ENCODE results near the gene ATG4C. TPM values are rescaled to one million over a fixed set of nuclear protein-coding genes. Genes with fewer than 3 reads are reported as not detected.
"Not testable (repeated sequence)": the region's sequence is repeated elsewhere in the genome, so short reads cannot be mapped to it uniquely, and the experiment has no call there.

Gene ATG4C
- total and polyA plus RNA-seq, 2 donors from 2014 or later: 8.7 to 9.5 TPM

DNA sequence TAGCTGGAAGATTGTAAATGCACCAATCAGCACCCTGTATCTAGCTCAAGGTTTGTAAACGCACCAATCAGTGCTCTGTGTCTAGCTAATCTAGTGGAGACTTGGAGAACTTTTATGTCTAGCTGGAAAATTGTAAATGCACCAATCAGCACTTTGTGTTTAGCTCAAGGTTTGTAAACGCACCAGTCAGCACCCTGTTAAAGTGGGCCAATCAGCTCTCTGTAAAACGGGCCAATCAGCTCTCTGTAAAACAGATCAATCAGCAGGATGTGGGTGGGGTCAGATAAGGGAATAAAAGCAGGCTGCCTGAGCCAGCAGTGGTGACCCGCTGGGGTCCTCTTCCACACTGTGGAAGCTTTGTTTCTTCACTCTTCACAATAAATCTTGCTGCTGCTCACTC is 21.9 kb upstream of the ATG4C start:
- H3K4me3 ChIP-seq (ENCODE audit: low read length in 3 of 3); H3K9me3 ChIP-seq (ENCODE audit: control insufficient read depth in 2 of 3, insufficient read depth in 1 of 3, low read length in 3 of 3); intact Hi-C loops (cut with DNase I); H3K9ac ChIP-seq (ENCODE audit: low read length in 3 of 3); H3K4me1 ChIP-seq (ENCODE audit: control insufficient read depth in 2 of 3, insufficient read depth in 2 of 3, low read depth in 1 of 3, low read length in 3 of 3); DNase-seq; FAIRE-seq; H3K36me3 ChIP-seq (ENCODE audit: control insufficient read depth in 2 of 3, insufficient read depth in 3 of 3, low read length in 3 of 3); H3K27me3 ChIP-seq (ENCODE audit: control insufficient read depth, insufficient read depth, low read length); H3K27ac ChIP-seq (ENCODE audit: low read depth in 2 of 2, low read length in 2 of 2): not testable (repeated sequence)

DNA sequence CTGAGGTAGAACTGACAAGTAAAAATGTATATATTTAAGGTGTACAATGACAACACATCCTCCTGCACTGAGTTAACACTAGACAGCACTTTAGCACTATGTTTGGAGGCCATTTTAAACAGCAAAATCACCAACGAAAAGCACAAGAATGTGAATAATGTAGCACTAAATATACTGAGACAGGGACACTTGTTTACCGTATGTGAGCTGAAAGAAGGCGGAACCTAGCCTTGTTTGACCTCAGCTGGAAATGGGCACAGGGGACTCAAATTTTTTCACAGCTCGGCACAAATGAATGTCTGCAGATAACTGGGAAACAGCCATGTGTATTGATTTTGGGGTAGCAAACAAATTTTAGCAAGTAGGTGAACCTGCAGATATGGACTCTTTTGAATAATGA is 18.0 kb upstream of the ATG4C start:
- no peaks in the 10 kb centered on the region for H3K36me3 ChIP-seq (ENCODE audit: control insufficient read depth in 2 of 3, insufficient read depth in 3 of 3, low read length in 3 of 3)
- H3K27me3 ChIP-seq (ENCODE audit: control insufficient read depth, insufficient read depth, low read length): no peaks in the 10 kb centered on the region
- DNase-seq (no peak), FAIRE-seq (no peak)
- no peaks in the 10 kb centered on the region for H3K9me3 ChIP-seq (ENCODE audit: control insufficient read depth in 2 of 3, insufficient read depth in 1 of 3, low read length in 3 of 3)
- no peak overlapping the region for H3K9ac ChIP-seq (ENCODE audit: low read length in 3 of 3)
- TF ChIP-seq, protein P1, sequence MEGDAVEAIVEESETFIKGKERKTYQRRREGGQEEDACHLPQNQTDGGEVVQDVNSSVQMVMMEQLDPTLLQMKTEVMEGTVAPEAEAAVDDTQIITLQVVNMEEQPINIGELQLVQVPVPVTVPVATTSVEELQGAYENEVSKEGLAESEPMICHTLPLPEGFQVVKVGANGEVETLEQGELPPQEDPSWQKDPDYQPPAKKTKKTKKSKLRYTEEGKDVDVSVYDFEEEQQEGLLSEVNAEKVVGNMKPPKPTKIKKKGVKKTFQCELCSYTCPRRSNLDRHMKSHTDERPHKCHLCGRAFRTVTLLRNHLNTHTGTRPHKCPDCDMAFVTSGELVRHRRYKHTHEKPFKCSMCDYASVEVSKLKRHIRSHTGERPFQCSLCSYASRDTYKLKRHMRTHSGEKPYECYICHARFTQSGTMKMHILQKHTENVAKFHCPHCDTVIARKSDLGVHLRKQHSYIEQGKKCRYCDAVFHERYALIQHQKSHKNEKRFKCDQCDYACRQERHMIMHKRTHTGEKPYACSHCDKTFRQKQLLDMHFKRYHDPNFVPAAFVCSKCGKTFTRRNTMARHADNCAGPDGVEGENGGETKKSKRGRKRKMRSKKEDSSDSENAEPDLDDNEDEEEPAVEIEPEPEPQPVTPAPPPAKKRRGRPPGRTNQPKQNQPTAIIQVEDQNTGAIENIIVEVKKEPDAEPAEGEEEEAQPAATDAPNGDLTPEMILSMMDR (IDR thresholded peaks at IDR 0.05; ENCODE audit: borderline replicate concordance, extremely low read depth, insufficient read depth): no peak
- intact Hi-C loops (cut with DNase I): no loop called here
- no peak overlapping the region for H3K4me3 ChIP-seq (ENCODE audit: low read length in 3 of 3)
- no peaks in the 10 kb centered on the region for H3K4me1 ChIP-seq (ENCODE audit: control insufficient read depth in 2 of 3, insufficient read depth in 2 of 3, low read depth in 1 of 3, low read length in 3 of 3)
- no peak overlapping the region for H3K27ac ChIP-seq (ENCODE audit: low read depth in 2 of 2, low read length in 2 of 2)

DNA sequence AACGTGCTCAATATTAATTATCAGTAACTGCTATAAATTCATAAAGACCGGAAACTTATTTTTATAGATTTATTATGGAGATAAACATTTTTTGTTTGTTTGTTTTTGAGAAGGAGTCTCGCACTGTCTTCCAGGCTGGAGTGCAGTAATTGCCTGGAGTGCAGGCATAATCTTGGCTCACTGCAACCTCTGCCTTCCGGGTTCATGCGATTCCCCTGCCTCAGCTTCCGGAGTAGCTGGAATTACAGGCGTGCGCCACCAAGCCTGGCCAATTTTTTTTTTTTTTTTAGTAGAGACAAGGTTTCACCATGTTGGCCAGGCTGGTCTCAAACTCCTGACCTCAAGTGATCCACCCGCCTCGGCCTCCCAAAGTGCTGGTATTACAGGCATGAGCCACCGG is 15.4 kb upstream of the ATG4C start:
- FAIRE-seq; intact Hi-C loops (cut with DNase I); H3K4me1 ChIP-seq (ENCODE audit: control insufficient read depth in 2 of 3, insufficient read depth in 2 of 3, low read depth in 1 of 3, low read length in 3 of 3): not testable (repeated sequence)

DNA sequence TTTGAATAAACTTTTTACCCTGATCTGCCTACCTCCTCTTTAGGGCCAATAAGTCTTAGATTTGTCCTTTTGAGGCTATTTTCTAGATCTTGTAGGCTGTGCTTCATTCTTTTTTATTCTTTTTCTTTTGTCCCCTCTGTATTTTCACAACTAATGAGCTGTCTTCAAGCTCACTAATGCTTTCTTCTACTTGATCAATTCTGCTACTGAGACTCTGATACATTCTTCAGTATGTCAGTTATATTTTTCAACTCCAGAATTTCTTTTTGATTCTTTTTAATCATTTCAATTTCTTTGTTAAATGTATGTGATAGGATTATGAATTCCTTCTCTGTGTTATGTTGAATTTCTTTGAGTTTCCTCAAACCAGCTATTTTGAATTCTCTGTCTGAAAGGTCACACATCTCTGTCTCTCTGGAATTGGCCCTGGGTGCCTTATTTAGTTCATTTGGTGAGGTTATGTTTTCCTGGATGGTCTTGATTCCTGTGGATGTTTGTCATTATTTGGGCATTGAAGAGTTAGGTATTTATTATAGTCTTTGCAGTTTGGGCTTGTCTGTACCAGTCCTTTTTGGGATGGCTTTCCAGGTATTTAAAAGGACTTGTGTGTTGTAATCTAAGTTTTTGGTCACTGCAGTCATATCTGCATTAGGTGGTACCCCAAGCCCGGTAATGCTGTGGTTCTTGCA is 11.2 kb upstream of the ATG4C start:
- FAIRE-seq (no peak), DNase-seq (no peak)
- Histone ChIP-seq H3K9ac (ENCODE audit: low read length in 3 of 3) (no peak overlapping the region), H3K27me3 (ENCODE audit: control insufficient read depth, insufficient read depth, low read length) (no peaks in the 10 kb centered on the region), H3K4me3 (ENCODE audit: low read length in 3 of 3) (no peak overlapping the region), H3K36me3 (ENCODE audit: control insufficient read depth in 2 of 3, insufficient read depth in 3 of 3, low read length in 3 of 3) (no peaks in the 10 kb centered on the region), H3K4me1 (ENCODE audit: control insufficient read depth in 2 of 3, insufficient read depth in 2 of 3, low read depth in 1 of 3, low read length in 3 of 3) (no peaks in the 10 kb centered on the region), H3K9me3 (ENCODE audit: control insufficient read depth in 2 of 3, insufficient read depth in 1 of 3, low read length in 3 of 3) (peaks cover 0 to 4% (median 0%) of the 10 kb centered on the region in 3 donors), H3K27ac (ENCODE audit: low read depth in 2 of 2, low read length in 2 of 2) (no peak overlapping the region)
- TF ChIP-seq, protein P1 (IDR thresholded peaks at IDR 0.05; ENCODE audit: borderline replicate concordance, extremely low read depth, insufficient read depth): no peak
- intact Hi-C loops (cut with DNase I): no loop called here

More for the DNA sequence above, 15.4 kb upstream of the ATG4C start:
- DNase-seq; H3K27me3 ChIP-seq (ENCODE audit: control insufficient read depth, insufficient read depth, low read length); H3K9me3 ChIP-seq (ENCODE audit: control insufficient read depth in 2 of 3, insufficient read depth in 1 of 3, low read length in 3 of 3); H3K9ac ChIP-seq (ENCODE audit: low read length in 3 of 3); H3K27ac ChIP-seq (ENCODE audit: low read depth in 2 of 2, low read length in 2 of 2); H3K4me3 ChIP-seq (ENCODE audit: low read length in 3 of 3); H3K36me3 ChIP-seq (ENCODE audit: control insufficient read depth in 2 of 3, insufficient read depth in 3 of 3, low read length in 3 of 3): not testable (repeated sequence)
